Right lung (tissue), 5 donors: ENCODE measurements around the gene PREB. TPM values are rescaled to one million over a fixed set of nuclear protein-coding genes. Genes with fewer than 3 reads are reported as not detected.
"Not testable (repeated sequence)": the region's sequence is repeated elsewhere in the genome, so short reads cannot be mapped to it uniquely, and the experiment has no call there.

ENCODE experiments used
- DNase-seq, 2 donors: peaks; one replicate each; pipeline ENCODE4 v3.0.0-alpha.2; 2013
- polyA plus RNA-seq, 5 donors: library from polyadenylated mRNA; unstranded; fragments of 120-200 nt; gene quantifications; one replicate each; pipeline versions ENCODE4 v1.2.1 to v1.2.3, GENCODE V29; 2013; ENCODE audit warnings: inconsistent platforms in 1 of 5, low replicate concordance in 1 of 5; ENCODE audit not compliant: insufficient read length in 5 of 5, insufficient read depth in 1 of 5

PREB gene
- polyA plus RNA-seq, 5 donors = 32.5 to 43.8 (median 40.0) TPM

GRCh38 chr2:27128668-27129571 lies 5.5 kb downstream of the PREB start:
- no peak for DNase-seq

DNA sequence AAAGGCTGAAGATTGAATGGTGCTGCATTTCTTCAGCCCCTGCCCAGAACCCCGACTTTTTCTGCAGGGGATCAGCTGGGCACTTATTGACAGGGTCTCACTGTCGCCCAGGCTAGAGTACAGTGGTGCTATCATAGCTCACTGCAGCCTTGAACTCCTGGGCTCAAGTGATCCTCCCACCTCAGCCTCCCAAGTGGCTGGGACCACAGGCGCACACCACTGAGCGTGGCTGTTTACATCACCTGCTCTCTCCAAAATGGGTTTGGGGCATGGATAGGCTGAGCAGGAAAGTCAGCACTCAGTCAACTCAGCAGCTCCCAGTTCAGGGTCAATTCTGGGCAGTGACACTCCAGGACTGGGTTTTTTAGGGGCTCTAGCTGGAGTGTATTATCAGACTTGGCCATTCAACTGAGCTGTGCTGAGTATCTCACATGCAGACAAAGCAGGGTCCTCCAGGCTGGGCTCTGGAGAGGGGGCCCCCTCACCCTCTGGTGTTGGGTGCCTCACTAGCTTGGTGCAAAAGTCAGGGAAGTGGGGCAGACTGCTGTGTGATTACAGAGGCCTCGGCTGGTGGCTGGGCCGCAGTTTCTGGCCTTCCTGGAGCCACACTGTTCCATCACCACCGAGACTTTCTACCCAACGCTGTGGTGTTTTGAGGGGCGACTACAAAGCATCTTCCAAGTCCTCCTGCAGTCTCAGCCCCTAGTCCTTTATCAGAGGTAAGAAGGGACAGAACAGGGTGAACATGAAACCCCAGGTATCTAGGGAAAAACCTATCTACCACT lies 6.4 kb downstream of the PREB start:
- no peak for DNase-seq

- no peak for DNase-seq
These were observed 8.2 kb downstream of the PREB start for GRCh38 chr2:27126252-27126710.

GRCh38 chr2:27125104-27125503 lies 9.3 kb downstream of the PREB start:
- no peak for DNase-seq

GRCh38 chr2:27123302-27124150 lies 10.9 kb downstream of the PREB start, which contains the start of gene ABHD1:
ABHD1 (plus strand) TSS chr2:27123815; CDS start chr2:27123949, 134 bp downstream.
- peak; percentile 14 to 18 for DNase-seq

- no peak for DNase-seq
These were observed 11.6 kb downstream of the PREB start for GRCh38 chr2:27122791-27123190.

- no peak for DNase-seq
These were observed 12.5 kb downstream of the PREB start for GRCh38 chr2:27121906-27122305.

- DNase-seq = not testable (repeated sequence)
These were observed 15.1 kb downstream of the PREB start for GRCh38 chr2:27119330-27119670.

DNA sequence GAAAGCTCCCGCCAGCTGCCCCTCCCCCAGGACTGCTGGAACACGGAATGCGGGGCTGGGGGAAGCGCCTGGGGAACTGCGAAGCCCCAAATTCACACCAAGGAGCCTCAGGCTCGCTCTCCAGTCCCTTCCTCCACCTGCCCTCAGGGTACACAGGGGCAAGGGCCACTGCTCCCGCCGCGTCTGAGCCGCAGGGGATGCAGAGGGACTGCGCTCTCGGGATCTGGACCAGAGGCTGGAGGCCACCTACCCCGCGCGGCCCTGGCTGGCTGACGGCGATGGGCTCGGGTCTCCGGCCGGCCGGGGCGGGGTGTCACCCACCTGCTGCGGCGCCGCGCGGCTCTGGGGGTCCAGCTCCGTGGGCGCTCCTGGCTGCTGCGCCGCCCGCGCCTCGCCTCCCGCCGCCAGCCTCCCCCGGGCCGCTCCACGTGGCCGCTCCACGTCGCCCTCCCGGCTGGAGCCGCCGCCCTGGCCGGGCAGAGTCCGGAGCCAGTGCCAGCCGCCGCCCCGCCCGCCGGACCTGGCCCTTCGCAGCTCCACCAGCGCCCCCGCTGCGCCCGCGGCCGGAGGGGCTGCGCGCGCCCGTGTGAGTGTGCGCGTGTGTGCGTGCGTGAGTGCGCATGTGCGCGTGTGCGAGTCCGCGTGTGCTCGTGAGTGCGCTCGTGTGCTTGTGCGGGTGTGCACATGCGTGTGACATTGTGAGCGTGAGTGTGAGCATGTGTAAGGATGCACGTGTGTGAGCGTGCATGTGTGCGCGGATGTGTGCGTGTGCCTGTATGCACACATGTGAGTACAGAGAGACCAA lies 15.7 kb downstream of the PREB start, which contains the start of gene CGREF1:
TSS of gene CGREF1 (minus strand) at position 604 of the 805 bp plus-strand sequence. CDS start 14,762 bp downstream, outside the sequence.
- DNase-seq = no peak

- no peak for DNase-seq
These were observed 16.4 kb downstream of the PREB start for GRCh38 chr2:27117995-27118524.

DNA sequence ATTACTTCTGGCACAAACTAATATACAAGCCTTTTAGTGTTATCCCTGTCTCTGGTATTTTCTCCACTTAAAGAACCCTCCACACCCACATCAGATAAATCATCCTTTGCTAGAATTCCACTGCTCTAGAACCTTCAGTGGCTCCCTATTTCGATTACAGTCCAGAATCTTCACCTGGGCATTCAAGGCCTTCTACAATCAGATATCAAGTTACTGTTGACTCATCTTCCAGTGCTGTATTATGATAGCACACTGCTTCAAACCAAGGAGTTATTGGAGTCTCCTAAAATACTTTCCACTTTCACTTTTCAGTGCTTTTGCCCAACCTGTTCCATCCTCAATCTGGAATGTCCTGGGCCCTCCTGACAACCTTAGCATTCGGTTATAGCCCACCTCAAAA lies 18.9 kb downstream of the PREB start:
- DNase-seq = no peak

DNA sequence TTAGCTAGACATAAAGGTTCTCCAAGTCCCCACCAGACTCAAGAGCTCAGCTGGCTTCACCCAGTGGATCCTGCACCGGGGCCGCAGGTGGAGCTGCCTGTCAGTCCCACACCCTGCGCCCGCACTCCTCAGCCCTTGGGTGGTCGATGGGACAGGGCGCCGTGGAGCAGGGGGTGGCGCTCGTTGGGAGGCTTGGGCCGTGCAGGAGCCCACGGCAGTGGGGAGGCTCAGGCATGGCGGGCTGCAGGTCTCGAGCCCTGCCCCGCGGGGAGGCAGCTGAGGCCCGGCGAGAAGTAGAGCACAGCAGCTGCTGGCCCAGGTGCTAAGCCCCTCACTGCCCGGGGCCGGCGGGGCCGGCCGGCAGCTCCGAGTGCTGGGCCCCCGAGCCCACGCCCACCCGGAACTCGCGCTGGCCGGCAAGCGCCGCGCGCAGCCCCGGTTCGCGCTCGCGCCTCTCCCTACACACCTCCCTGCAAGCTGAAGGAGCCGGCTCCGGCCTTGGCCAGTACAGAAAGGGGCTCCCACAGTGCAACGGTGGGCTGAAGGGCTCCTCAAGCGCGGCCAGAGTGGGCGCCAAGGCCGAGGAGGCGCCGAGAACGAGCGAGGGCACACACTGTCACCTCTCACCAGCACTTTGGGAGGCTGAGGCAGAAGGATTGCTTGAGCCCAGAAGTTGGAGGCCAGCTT lies 22.9 kb downstream of the PREB start:
- DNase-seq = not testable (repeated sequence)

GRCh38 chr2:27110603-27111352 lies 23.7 kb downstream of the PREB start:
- DNase-seq = not testable (repeated sequence)

GRCh38 chr2:27109083-27109482 lies 25.4 kb downstream of the PREB start:
- no peak for DNase-seq

GRCh38 chr2:27108221-27108620 lies 26.2 kb downstream of the PREB start:
- DNase-seq = no peak

DNA sequence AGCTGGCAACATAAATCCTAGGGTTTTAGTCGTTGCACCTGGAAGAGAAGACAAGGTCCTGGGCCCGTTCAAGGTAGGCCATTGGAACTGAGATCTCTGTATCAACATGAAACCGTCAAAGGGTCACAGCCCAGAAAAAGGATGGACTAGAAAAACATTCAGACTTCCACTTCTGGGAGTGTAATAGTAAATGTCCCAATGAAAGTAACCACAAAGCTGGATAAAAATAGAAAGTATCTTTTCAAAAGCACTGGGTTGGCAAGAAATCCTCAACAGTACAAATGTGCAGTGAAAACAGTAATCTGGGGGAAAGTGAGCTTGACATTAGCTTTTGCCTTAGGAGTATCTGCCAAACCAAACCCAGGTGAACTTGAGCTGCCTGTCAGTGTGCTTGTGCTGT lies 28.5 kb downstream of the PREB start:
- no peak for DNase-seq

GRCh38 chr2:27102329-27102728 lies 32.1 kb downstream of the PREB start:
- DNase-seq = no peak

DNA sequence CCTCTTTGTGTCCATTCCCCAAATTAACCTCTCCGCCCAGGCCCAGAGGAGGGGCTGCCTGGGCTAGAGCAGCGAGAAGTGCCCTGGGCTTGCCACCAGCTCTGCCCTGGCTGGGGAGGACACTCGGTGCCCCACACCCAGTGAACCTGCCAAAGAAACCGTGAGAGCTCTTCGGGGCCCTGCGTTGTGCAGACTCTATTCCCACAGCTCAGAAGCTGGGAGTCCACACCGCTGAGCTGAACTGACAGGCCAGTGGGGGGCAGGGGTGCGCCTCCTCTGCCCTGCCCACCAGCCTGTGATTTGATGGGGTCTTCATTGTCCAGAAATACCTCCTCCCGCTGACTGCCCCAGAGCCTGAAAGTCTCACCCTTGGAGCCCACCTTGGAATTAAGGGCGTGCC lies 34.4 kb downstream of the PREB start:
- DNase-seq = no peak

DNA sequence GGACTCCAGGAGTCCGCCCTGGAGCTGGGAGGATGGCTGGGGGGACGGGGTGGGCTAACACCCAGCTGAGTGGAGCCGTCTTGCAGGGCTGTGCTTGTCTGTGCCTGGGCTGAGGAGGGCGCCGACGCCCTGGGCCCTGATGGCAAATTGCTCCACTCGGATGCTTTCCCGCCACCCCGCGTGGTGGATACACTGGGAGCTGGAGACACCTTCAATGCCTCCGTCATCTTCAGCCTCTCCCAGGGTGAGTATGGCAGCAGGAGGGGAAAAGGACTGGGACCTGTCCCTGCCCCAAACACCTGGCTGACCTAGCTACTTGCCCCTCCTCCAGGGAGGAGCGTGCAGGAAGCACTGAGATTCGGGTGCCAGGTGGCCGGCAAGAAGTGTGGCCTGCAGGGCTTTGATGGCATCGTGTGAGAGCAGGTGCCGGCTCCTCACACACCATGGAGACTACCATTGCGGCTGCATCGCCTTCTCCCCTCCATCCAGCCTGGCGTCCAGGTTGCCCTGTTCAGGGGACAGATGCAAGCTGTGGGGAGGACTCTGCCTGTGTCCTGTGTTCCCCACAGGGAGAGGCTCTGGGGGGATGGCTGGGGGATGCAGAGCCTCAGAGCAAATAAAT lies 35.0 kb downstream of the PREB start:
- DNase-seq = no peak
